Activated naive CD8-positive, alpha-beta T cell treated with anti-CD3 and anti-CD28 coated beads, Interleukin-2, amount 50 U/mL, for 16 hours (primary cell): ENCODE data around the gene MCF2L2.
"Not testable (repeated sequence)": the region's sequence is repeated elsewhere in the genome, so short reads cannot be mapped to it uniquely, and the experiment has no call there.

Experiments
- DNase-seq: peaks from one replicate; pipeline ENCODE4 v3.0.0-alpha.2; 2020; ENCODE audit warnings: low read depth, low spot score

Gene MCF2L2

DNA sequence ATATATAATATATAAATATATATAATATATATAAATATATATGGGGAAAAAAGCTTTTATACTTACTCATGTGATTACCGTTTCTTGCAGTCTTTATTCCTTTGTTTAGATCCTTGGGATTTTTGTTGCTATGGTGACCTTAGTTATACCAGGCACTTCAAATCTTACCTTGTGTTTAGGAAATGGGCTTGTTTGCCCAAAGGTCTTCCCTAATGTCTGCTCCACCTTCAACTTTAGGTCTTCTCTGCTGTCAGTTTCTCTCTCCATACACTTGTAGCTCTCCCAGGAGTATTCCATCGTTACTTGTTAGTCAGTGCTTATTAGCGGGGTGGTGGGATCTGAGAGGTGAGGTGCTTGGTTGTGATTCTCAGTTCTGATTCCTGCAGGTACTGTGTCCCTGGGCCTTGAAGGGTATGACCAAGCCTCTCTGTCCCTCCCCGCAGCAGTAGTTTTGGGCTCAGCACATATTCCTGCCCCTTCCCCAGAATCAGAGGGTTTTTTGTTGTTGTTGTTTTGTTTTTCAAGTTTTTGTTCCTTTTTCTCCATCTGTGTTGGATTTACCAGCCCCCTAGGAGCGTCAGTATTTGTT lies 256.3 kb downstream of the MCF2L2 start:
- DNase-seq: no peak

DNA sequence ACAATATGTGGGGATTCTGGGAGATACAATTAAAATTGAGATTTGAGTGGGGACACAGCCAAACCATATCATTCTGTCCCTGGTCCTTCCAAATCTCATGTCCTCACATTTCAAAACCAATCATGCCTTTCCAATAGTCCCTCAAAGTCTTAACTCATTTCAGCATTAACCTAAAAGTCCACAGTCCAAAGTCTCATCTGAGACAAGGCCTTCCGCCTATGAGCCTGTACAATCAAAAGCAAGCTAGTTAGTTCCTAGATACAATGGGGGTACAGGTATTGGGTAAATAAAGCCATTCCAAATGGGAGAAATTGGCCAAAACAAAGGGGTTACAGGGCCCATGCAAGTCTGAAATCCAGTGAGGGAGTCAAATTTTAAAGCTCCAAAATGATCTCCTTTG lies 260.4 kb downstream of the MCF2L2 start:
- not testable (repeated sequence) for DNase-seq

DNA sequence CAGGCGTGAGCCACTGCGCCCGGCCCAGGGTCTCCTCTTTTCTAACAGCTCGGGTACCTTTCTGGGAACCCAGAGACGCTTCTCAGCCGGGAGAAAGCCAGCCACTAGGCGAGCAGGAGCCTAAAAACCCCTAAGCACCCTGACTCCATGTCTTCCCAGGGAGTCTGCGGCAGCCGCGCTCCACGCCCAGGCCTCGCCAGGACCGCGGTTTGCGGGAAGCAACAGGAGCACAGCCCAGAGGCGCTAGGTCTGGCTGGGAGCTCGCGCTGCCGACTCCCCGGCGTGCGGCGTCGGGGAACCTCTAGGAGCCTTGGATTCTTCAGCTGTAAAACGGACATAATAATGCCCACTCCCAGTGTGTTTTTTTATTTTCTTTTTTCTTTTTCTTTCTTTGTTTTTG lies 264.9 kb downstream of the MCF2L2 start:
- DNase-seq: no peak

DNA sequence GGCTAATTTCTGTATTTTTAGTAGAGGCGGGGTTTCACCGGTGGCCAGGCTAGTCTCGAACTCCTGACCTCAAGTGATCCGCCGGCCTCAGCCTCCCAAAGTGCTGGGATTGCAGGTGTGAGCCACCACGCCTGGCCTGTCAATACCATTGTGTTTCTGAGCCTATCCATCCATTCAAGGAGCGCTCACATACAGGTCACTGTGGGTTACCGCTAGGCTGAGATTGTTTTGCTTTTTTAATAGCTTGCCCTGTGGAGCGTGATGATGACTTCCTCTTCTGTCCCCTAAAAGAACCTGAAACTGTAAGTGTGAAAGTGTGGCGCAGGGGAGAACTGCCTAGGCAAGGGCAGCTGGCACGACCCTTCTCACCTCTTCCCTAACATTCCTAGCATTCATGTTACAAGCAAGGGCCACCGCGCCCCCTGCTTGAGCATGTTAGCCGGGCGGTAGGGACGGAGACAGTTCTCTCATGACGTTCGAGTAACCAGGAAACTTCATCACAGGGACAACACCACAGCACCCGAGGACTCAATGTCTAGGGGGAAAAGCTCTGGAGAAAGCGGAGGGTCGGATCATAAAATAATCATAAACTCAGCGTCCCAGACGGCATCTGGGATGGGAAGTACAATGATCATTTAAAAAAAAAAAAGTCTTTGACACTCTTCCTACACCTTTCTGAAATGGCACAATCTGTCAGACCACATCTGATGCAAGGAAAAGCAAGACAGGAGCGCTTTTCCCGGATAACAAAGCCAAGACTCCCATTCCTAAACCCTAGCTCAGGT lies 266.7 kb downstream of the MCF2L2 start:
- no peak for DNase-seq

DNA sequence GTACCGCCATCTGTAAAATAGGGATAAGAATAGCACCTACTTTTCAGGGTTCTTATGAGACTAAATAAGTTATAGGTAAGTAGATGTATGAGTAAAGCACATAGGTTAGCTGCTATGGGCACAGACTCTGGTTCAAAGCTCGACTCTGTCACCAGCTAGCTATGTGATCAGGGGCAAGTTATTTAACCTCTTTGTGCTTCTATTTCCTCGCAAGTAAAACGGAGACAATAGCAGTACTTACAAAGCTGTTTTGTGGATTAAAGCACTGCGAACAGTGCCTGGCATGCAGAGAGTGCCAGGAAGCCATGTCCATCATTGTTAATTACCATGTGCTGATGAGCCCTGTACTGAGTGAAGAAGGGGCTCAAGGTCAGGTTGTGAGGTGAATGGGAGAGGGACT lies 267.8 kb downstream of the MCF2L2 start:
- no peak for DNase-seq

DNA sequence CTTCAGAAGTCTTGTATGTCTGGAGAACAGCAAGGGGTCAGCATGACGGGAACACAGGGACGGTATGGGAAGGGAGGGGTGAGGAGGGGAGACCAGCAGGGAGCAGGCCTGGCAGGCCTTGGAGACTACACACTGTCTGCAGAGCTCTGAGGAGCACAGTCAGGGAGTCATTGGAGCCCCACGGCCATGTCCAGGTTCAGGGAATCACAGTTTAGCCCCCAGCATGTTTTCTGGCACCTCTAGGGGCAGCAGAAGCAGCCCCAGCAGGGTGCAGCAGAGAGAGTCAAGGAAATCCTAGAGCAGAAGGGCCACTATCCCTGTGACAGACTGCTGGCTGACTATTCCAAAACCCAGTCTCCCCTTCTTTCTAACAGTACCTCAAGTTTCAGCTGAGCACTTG lies 269.1 kb downstream of the MCF2L2 start:
- no peak for DNase-seq

DNA sequence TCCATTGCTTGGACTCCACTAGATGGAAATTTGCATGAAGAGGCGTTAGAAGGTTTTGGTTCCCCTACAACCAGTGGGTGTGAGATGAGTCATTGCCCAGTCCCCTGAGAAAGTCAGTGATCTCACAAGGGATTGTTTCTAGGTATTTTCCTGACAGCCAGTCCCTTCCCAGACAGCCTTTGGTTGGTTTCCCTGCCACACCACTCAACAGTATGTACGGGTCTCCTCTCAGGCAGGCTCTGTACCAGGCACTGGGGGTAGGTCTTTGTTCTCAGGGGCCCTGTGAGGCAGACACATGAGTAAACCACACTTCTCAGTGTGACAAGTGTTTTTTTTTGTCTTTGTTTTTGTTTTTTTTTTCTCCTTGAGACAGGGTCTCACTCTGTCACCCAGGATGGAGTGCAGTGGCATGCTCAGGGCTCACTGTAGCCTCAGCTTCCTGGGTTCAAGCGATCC lies 269.8 kb downstream of the MCF2L2 start:
- DNase-seq: no peak

DNA sequence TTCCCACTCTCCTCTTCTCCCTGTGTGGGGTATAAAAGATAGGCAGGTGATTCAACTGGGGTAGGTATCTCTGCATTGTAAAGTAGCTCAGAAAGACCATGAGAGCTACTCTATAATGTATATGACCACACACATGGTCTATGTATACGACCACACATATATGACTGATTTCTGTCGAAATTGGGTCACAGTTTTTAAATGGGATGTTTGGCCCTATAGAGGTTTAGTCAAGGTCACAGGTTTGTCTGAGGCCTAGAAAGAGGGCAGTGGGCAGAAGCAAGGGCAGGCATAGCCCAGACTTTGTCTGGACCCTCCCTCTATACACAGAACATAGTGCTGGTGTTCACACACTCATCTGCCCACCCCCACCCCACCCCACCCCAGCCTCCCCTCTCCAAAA lies 270.3 kb downstream of the MCF2L2 start:
- no peak for DNase-seq

DNA sequence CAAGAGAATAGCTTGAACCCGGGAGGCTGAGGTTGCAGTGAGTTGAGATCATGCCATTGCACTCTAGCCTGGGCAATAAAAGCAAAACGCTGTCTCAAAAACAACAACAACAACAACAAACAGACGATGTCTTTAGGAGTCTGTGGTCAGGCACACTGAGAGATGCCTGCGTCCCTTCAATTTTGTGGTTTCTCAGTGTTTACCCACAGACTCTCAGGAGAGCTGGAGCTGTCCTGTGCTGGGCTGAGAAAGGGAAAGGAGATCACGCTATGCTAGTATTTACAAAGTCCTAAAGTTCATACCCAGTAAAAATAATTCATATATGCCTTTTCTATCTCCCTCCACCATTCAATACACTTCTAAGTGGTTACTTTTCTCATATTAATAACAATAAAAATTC lies 272.2 kb downstream of the MCF2L2 start:
- DNase-seq: no peak

DNA sequence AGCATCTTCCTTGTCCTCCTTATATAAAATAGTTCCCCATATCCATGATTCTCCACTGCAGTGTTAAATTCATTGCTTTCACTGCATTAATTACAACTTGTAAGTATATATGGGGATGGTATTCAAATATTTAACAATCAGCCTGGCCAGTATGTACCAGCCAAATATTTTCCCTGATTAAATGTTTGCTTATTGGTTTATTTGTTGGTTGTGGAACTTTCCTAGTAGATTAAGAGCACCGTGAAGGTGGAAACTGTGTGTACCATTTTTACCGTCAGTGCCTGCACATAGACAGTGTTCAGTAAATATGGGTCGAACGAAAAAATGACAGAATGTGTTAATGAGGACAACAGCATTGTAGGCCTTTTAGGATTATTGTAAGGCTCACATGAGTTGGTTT lies 272.9 kb downstream of the MCF2L2 start:
- no peak for DNase-seq

DNA sequence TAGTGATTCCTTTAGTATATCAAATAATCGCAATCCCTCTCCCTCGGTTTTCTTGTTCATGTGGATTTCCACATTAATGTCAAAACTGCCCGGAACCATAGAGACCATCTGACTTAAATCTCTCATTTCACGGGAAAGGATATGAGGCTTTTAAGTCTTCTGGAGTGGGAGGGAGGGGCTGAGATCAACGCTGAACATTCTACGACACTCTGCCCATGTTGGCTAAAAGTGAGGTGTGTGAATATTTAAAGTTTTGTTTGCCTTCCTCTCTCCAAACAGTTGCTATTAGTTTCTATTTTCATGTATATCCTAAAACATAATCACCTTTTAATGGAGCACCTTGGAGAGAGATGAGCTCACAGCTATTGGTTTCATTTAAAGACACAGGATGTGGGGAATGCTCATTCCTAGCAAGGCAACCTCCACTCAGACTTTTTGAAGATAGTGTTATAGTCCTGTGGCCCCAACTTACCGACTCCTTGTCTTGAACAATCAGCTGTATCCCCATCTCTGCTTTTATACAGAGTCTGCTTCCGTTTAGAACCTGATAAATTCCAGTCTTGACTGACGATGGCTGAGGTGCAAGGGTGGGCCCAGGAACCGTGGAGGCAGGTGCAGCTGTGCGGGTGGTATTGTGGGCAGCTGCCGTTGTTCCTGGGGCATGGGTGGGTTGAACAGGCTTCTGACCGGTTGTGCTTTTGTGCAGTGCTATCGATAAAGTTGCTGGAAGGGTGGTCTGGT lies 275.0 kb downstream of the MCF2L2 start:
- DNase-seq: no peak

DNA sequence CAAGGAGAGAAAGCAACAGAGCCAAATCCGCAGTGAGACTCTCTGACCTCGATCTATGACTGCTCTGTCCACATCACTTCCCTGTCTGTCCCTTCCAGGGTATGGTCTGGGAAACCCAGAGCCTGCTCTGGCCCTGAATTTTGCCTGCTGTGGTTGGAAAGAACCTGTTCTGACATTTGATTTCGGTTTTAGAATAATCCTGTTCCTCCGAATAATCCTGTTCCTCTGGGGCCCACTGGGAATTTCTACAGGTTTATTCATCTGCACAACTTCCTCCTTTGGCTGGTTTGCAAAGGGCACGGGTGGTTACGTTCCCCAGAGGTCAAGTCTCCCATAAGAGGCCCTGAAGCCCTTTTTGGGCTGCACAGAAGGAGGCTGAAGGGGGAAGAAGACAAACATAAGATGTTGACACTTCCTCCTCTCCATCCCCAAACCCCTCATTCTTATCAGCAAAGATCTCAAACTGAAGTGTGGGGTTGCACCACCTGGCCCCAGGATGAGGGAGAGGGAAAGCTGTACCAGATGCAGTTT lies 276.5 kb downstream of the MCF2L2 start:
- no peak for DNase-seq

DNA sequence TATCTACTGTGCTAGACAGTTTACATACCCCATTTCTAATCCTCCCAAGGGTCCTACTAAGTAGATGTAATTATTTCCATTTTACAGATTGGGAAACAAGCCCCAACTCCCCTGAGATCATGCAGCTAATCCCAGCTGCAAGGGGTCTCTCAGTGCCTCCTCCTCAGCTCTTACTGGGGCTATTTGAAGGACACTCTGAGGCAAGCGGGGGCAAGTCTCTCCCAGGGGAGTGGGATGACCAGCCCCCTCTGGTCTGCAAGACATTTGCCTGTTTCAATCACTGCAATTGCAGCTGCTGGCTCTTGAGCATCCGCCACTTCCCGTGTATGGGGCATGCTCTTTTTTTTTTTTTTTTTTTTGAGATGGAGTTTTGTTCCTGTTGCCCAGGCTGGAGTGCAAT lies 277.3 kb downstream of the MCF2L2 start:
- no peak for DNase-seq

DNA sequence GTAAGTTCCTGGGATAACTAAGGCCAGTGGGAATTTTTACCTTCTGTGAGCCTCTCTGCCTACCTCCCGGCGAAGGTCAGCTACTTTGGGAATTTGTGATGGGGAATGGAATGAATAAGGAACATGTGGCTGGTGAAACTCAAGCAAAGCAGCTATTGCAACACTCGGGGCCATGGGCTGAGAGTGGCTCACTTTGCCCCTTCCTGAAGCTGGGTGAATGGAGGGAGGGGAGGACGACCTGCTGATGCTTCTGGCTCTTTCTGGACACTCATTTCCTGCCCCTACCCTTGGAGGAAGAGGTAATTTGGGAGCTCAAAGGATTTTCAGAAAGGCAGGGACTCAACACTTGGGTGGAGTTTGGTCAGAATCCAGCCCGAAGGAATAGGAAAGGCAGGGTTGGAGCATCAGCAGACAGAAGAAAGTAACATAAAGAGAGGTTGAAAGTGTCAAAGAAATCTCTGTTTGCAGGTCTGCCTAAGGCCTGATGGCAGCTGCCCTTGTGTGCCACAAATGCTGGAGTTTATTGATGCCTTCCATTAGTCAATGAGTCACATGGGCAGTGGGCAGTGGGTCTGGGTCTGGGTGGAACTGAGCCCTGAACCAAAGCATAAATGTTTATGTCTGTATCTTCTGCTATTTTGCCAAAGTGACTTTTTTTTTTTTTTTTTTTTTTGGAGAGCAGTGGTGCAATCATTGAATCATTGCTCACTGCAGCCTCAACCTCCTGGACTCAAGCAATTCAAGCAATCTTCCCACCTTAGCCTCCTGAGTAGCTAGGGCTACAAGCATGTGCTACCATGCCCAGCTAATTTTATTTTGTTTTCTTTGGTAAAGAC lies 278.3 kb downstream of the MCF2L2 start:
- DNase-seq: no peak

DNA sequence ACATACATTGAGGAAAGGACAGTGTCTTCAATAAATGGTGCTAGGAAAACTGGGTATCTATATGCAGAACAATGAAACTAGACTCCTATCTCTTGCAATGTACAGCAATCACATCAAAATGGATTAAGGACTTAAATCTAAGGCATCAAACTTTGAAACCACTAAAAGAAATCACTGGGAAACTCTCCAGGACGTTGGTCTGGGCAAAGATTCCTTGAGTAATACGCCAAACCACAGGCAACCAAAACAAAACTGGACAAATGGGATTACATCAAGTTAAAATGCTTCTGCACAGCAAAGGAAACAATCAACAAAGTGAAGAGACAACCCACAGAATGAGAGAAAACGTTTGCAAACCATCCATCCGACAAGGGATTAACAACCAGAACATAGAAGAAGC lies 280.4 kb downstream of the MCF2L2 start:
- no peak for DNase-seq

DNA sequence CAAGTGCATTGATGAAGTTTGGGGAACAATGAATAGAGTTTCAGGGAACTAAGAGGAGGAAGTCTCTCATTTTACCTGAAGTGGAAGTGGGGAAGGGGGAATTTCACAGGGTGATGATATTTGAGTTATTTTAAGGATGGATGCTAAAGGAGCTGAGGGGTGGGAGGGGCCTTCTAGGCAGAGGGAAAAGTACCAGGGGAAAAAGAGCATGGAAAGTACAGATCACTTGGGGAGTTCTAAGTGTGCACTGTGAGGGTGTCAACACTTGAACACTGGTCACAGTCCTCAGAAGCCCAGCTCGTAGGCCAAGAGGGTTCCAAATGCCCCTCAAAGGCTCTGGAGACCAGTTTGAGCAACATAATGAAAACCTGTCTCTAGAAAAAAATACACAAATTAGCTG lies 284.1 kb downstream of the MCF2L2 start:
- DNase-seq: no peak

DNA sequence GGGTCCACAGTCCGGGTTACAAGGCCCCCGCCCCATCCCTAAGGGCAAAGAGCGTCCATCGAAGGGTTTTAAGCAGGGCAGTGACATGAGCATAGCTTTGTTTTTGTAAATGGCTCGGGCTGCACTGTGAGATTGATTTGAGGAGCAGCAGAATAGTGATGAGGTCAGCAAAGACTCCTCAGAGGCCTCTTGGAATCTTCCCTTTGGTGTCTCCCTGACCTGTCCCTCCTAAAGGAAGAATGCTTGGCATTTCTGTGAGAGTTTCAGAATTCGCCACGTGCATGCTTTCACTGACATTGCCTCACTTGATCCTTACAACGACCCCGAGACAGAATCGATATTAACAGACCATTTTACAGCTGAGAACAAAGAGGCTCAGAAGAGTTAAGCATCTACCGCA lies 286.2 kb downstream of the MCF2L2 start:
- no peak for DNase-seq

DNA sequence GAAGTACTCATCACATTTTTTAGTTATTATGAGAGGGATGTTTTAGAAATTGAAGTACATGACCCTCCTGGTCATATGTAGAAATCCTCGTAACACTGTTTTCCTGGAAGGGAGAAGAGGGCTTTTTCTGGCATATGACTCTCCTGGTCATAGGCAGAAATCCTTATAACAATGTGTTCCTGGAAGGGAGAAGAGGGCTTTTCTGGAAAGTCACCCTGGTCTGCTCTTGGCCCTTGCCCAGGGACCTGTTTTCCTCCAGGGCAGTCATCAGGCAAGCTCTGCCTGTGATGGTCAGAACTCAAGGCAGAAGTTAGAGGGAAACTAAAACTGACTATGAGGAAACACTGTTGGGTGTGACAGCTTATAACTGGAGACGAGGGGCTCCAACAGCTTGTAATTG lies 293.6 kb downstream of the MCF2L2 start:
- no peak for DNase-seq

DNA sequence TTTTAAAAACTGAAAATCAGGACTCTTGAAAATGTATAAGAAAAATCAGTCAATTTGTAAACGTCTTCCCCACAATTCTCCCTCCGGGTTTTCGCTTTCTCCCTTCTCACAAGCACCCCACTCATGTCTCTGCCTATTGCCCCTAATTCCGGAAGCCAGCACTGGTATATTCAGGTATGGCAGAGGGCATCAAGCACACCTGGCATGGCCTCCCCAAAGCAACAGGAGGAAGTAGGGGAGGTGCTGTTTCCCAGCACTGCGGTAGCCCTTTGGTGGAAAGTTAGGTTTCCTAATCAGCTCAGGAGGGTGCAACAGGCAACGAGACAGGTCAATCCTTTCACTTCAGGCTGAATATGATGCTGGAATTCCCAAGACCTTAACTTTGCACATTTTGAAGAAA lies 296.0 kb downstream of the MCF2L2 start:
- DNase-seq: no peak

DNA sequence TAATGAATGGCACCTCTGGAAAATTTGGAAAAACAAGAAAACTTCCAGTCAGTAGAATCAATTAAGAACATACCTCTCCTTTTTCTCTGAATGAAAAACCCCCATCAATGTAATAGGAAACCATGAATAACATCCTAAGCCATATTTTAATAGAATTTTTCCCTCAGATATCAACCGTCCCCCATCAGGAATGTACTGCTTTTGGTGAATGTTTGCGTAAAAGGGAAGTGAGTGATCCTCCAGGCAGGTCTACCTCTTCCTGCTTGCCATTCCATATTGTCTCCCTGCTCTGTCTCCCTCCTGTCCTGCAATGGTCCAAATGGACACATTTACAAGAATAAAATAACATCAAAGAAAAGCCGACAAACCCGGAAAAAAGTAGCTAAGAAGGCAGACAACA lies 296.7 kb downstream of the MCF2L2 start:
- no peak for DNase-seq

DNA sequence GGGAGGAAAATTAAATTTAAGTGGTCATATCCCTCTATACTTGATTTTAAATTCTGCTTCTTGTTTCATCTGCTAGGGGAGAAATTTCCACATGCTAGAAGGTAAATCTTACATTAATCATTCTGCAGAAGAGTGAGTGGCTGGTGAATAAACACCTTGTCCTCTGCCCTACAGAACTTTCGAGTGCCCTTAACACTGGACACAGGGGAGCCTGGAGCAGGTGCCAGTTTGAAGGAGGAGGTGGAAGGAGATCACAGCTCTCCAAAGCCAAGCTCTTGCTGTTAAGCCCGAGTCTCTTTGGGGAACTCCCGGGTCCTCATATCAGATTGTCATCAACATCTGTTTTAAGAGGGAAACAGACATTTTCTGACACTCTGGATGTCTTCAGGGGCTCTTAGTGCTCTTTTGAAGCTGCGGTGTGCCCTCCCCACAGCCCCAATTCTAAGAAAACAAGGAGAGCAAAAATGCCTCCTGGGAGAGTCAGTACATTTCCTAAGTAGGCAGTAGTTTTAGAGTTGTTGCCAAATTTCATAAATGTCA lies 297.2 kb downstream of the MCF2L2 start:
- DNase-seq: no peak
